Stimulated activated CD8-positive, alpha-beta memory T cell treated with anti-CD3 and anti-CD28 coated beads, Interleukin-15, amount 100 ng/mL, for 4 hours (primary cell): ENCODE results near the gene CYTH1.

Source experiments
- DNase-seq, 2 donors: peaks; one replicate each; pipeline ENCODE4 v3.0.0-alpha.2; 2020; ENCODE audit warnings: low read depth in 2 of 2

CYTH1 gene

DNA sequence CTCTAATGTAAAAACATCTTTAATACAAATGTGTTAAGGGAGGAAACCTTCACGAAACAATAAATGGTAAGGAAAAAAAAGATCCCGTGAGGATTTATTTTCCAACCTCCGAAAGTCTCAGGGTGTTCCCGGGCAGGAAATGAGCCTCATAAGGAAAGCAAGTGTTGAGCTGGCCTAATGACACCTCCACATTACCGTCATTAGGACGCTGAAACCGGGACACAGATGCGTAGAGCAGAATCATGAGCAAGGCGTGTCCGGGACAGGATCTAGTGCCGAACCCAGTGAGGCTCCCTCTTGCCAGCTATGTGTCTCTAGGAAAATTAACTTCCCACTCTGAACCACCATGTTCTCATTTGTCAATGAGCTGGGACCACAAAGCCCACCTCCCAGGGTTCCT is 22.7 kb upstream of the CYTH1 start:
- no peak for DNase-seq

GRCh38 chr17:78803186-78803845 is 21.2 kb upstream of the CYTH1 start:
- no peak for DNase-seq

DNA sequence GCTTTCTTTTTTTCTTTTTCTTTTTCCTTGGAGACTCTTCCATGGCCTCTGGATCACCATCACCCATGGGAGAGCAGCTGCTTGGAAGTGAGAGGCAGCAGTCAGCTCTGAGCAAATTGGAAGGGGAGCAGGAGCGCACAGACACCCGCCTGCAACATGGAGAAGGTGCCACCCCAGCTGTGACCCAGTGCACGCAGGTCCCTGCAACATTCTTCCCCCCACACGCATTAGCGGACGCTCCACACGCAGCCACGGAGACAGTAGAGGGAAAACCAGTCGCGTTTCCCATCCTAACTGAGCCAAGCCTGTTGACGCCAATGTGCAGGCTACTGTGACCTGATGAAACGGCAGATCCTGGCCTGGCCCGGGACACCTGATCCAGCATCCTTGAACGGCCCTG is 20.4 kb upstream of the CYTH1 start:
- DNase-seq = no peak

- no peak for DNase-seq
Observed at GRCh38 chr17:78802008-78802407, 19.9 kb upstream of the CYTH1 start.

- DNase-seq = no peak
Observed at GRCh38 chr17:78800132-78800931, 18.3 kb upstream of the CYTH1 start.

GRCh38 chr17:78798695-78799559 is 16.9 kb upstream of the CYTH1 start:
- no peak for DNase-seq

- no peak for DNase-seq
Observed at GRCh38 chr17:78797691-78798585, 15.9 kb upstream of the CYTH1 start.

GRCh38 chr17:78797213-78797612 is 15.1 kb upstream of the CYTH1 start:
- no peak for DNase-seq

DNA sequence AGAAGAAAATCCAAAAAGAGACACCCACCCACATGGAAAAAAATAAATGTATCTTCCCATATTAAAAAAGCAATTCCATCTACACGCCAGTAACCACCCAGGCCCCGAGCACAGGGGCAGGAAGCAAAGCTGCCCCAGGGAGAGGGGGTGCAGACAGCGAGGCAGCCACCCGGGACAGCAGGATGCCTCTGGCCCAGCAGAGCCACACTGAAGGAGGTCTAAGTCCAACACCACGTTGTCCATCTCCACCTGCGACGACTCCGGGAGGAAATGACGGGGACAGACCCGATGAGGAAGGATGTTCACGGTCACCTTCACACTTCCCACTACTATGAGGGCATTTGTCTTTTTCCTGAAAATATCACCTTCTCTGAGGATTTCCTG is 14.4 kb upstream of the CYTH1 start:
- DNase-seq = no peak

GRCh38 chr17:78795861-78796516 is 13.9 kb upstream of the CYTH1 start:
- no peak for DNase-seq

- DNase-seq = no peak
Observed at GRCh38 chr17:78794864-78795640, 13.0 kb upstream of the CYTH1 start.

- no peak for DNase-seq
Observed at GRCh38 chr17:78794399-78794798, 12.3 kb upstream of the CYTH1 start.

- no peak for DNase-seq
Observed at GRCh38 chr17:78793968-78794367, 11.9 kb upstream of the CYTH1 start.

- no peak for DNase-seq
Observed at GRCh38 chr17:78793415-78793814, 11.3 kb upstream of the CYTH1 start.

DNA sequence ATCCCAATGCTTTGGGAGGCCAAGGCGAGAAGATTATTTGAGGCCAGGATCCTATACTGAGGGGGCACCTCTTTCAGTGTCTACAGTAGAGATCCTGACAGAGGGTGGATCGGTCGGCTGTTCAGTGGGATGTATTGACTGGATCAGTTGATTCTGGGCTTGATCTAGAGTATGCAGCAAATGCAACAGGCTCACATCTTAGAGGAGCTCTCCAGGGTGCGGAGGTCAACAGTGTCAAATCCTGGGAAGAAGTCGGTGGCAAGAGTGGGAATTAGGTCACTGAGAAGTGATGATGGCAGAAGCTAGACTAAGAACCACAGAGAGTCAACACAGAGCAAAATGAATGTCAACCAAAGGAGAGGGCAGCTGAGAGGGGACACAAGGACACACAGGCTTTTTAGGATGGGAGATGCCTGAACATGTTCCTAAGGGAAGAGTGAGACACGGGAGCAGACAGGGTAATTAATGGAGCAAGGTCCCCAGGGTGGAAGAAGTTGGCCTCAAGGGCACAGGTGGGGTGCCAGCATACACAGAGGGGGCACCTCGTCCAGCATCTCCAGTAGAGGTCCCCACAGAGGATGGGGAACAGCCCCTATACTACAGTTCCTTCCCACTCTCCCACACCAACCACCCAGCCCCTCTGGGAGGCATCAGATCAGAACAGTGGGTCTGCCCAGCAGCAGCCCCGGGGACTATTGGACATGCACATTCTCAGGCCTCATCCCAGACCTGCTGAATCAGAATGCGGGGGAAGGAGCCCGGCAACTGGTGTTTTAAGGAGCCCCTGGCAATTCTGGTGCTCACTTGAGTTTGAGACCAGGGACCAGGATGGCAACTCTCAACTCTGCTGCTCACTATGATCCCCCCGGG is 10.0 kb upstream of the CYTH1 start:
- DNase-seq = no peak

DNA sequence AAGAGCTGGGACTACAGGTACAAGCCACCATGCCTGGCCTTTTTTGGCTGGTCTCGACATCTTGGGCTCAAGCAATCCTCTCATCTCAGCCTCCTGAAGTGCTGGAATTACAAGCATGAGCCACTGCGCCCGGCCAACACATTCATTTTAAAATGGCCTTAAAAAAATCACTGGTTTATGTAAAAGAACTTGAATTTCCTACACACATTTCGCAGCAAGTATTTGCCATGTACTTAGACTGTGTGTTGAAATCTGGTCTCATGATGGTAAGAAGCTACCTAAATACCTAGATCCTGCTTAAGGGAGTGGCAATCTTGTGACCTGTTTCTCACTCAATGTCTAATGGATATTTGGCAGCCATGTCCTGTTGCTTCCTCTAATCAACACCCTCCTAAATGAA is 8.5 kb upstream of the CYTH1 start:
- no peak for DNase-seq

DNA sequence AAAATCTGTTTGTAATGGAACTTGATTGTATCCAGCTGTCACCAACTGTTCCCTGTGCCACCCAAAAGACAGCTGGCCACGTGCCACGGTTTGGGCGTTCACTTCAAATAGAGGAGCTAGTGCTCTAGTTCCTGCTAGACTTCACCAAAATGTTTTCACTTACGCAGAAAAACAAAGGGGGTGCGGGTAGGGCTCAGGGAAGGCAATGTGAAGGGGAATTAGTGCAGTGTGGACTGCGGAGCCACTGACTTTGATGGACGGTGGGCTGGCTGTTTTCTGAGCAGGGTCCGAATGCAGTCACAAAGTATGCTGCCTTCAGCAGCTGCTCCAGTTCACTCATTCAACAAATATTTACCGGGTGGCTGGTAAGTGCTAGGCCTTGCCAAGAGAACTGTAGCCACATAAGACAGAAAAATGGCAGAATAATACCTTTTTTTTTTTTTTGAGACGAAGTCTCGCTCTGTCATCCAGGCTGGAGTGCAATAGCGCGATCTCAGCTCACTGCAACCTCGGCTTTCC is 7.6 kb upstream of the CYTH1 start:
- no peak for DNase-seq

DNA sequence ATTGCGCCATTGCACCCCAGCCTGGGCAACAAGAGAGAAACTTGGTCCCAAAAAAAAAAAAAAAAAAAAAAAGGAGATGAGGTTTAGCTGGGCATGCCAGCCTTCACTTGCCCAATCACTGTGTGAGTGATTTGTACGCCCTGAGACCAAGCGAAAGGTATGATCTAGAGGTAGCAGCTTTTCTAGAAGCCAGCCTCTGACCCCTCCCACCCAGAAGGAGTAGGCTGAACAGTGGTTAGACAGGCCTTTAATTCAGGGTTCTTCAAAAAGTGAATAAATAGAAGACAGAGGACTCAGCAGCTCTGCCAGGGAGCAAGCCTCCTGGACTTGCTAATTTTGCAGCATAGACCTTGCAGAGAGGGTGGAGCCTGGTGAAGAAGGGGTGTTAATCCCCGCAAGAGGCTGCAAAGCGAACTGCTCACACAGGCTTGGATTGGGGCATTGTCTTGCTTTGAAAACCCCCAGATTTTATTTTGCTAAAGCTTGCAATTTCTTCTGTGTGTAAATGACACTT is 7.1 kb upstream of the CYTH1 start:
- DNase-seq = no peak

GRCh38 chr17:78788451-78788850 is 6.4 kb upstream of the CYTH1 start:
- DNase-seq = no peak
